Stimulated activated CD4-positive, alpha-beta T cell treated with anti-CD3 and anti-CD28 coated beads, Interleukin-12 subunit alpha, Interleukin-12 subunit beta, amount 100 ng/mL, for 4 hours (primary cell): Measurements from ENCODE around the gene DCTN2.
"Not testable (repeated sequence)": the region's sequence is repeated elsewhere in the genome, so short reads cannot be mapped to it uniquely, and the experiment has no call there.

ENCODE experiments used
- DNase-seq: peaks from one replicate; pipeline ENCODE4 v3.0.0-alpha.2; 2020

The DCTN2 gene

GRCh38 chr12:57546438-57547287, at the start of gene DCTN2:
Gene DCTN2, minus strand, starts transcription at chr12:57547192. Its CDS starts 129 bp downstream, at chr12:57547063.
- DNase-seq, result peak; percentile 88

- DNase-seq, result no peak
Measured at GRCh38 chr12:57593187-57593586, 46.2 kb upstream of the DCTN2 start.

- no peak for DNase-seq
Measured at GRCh38 chr12:57592551-57593165, 45.7 kb upstream of the DCTN2 start.

GRCh38 chr12:57591782-57592325, 44.9 kb upstream of the DCTN2 start:
- no peak for DNase-seq

GRCh38 chr12:57590864-57591781, 44.1 kb upstream of the DCTN2 start, which contains the start of gene PIP4K2C:
Gene PIP4K2C, plus strand, starts transcription at chr12:57591192. Its CDS starts 98 bp downstream, at chr12:57591290.
- DNase-seq, result peak; percentile 73

GRCh38 chr12:57590479-57590863, 43.5 kb upstream of the DCTN2 start:
- DNase-seq, result no peak

GRCh38 chr12:57588951-57589610, 42.1 kb upstream of the DCTN2 start:
- DNase-seq, result not testable (repeated sequence)

GRCh38 chr12:57586832-57587429, 39.9 kb upstream of the DCTN2 start:
- DNase-seq, result no peak

- no peak for DNase-seq
Measured at GRCh38 chr12:57586128-57586527, 39.1 kb upstream of the DCTN2 start.

- no peak for DNase-seq
Measured at GRCh38 chr12:57585156-57585555, 38.2 kb upstream of the DCTN2 start.

- no peak for DNase-seq
Measured at GRCh38 chr12:57584690-57585089, 37.7 kb upstream of the DCTN2 start.

- no peak for DNase-seq
Measured at GRCh38 chr12:57584050-57584449, 37.1 kb upstream of the DCTN2 start.

- DNase-seq, result peak; percentile 38
Measured at GRCh38 chr12:57583008-57583831, 36.2 kb upstream of the DCTN2 start.

- no peak for DNase-seq
Measured at GRCh38 chr12:57582440-57582839, 35.4 kb upstream of the DCTN2 start.

GRCh38 chr12:57581802-57582201, 34.8 kb upstream of the DCTN2 start:
- no peak for DNase-seq

GRCh38 chr12:57580466-57580795, 33.4 kb upstream of the DCTN2 start:
- DNase-seq, result no peak

GRCh38 chr12:57579677-57580465, 32.9 kb upstream of the DCTN2 start:
- no peak for DNase-seq

GRCh38 chr12:57579011-57579410, 32.0 kb upstream of the DCTN2 start:
- no peak for DNase-seq

GRCh38 chr12:57577981-57578758, 31.2 kb upstream of the DCTN2 start:
- DNase-seq, result no peak
